Measurements from ENCODE around the gene ERAL1.

DNA sequence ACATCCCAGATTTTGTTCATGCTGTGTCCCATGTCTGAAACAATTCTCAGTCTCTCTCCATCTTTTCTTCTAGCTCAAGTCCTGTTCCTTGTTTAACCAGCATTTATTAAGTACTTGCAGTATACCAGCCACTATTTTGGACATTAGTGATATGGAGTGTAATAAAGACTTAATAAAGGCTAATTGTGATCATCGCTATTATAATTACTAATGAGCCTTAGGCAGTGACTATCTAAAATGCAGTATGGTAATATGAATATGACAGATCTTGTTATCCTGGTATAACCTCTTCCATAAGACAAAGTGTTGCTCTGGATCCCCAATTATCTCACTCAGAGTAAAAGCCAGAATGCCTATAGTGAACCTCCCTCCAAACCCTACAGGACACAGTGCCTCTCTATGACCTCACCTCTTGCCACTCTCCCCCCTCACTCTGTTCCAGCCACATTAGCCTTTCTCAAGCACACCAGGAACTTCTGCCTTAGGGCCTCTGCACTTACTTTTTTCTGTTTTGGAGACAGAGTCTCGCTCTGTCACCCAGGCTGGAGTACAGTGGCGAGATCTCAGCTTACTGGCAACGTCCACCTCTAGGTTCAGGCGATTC lies 44.5 kb downstream of the ERAL1 start:
- TF ChIP-seq RAD21 (IDR thresholded peaks at IDR 0.05; ENCODE audit: low read length) (no peak), POLR2A (IDR thresholded peaks at IDR 0.05; ENCODE audit: low read depth, low read length) (no peak), RFX5 (IDR thresholded peaks at IDR 0.05; ENCODE audit: low read depth, low read length) (no peak), USF2 (IDR thresholded peaks at IDR 0.05; ENCODE audit: low read depth, low read length) (no peak), MXI1 (IDR thresholded peaks at IDR 0.05; ENCODE audit: borderline replicate concordance, low read depth, low read length) (no peak), CEBPB (IDR thresholded peaks at IDR 0.05; ENCODE audit: low read depth, low read length) (no peak), RCOR1 (IDR thresholded peaks at IDR 0.05; ENCODE audit: insufficient replicate concordance, low read length) (no peak), BHLHE40 (IDR thresholded peaks at IDR 0.05; ENCODE audit: low read depth, low read length) (no peak), MAZ (IDR thresholded peaks at IDR 0.05; ENCODE audit: borderline replicate concordance, low read depth, low read length) (no peak)
- TF ChIP-seq, protein P1, sequence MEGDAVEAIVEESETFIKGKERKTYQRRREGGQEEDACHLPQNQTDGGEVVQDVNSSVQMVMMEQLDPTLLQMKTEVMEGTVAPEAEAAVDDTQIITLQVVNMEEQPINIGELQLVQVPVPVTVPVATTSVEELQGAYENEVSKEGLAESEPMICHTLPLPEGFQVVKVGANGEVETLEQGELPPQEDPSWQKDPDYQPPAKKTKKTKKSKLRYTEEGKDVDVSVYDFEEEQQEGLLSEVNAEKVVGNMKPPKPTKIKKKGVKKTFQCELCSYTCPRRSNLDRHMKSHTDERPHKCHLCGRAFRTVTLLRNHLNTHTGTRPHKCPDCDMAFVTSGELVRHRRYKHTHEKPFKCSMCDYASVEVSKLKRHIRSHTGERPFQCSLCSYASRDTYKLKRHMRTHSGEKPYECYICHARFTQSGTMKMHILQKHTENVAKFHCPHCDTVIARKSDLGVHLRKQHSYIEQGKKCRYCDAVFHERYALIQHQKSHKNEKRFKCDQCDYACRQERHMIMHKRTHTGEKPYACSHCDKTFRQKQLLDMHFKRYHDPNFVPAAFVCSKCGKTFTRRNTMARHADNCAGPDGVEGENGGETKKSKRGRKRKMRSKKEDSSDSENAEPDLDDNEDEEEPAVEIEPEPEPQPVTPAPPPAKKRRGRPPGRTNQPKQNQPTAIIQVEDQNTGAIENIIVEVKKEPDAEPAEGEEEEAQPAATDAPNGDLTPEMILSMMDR (conservative IDR thresholded peaks at IDR 0.05; ENCODE audit: low read depth, low read length), result no peak
